H1 (cell line): ENCODE measurements around the gene RBM18. TPM values are rescaled to one million over a fixed set of nuclear protein-coding genes. Genes with fewer than 3 reads are reported as not detected.

ENCODE experiments used
- ASH2L ChIP-seq: fragments of 200-600, 300-600 bp; sonication (generic); IDR thresholded peaks from one replicate; pipeline ENCODE4 v1.7.1; 2017; ENCODE audit warnings: low read length
- BACH1 ChIP-seq: IDR thresholded peaks from 2 replicates; pipeline ENCODE4 v1.6.1; 2012; ENCODE audit warnings: low read length, improper control_type of control experiment
- BRCA1 ChIP-seq: IDR thresholded peaks from 2 replicates; pipeline ENCODE4 v1.6.1; 2012; ENCODE audit warnings: low read depth, low read length, improper control_type of control experiment
- CEBPB ChIP-seq: IDR thresholded peaks from 2 replicates; pipeline ENCODE4 v1.6.1; 2012; ENCODE audit warnings: low read depth, low read length
- CHD2 ChIP-seq: IDR thresholded peaks from 2 replicates; pipeline ENCODE4 v1.6.1; 2012; ENCODE audit warnings: low read length, improper control_type of control experiment
- CTBP2 ChIP-seq: IDR thresholded peaks from 2 replicates; pipeline ENCODE4 v1.7.0; 2011; ENCODE audit warnings: borderline replicate concordance, mild to moderate bottlenecking, moderate library complexity, mixed read lengths, low read length; ENCODE audit not compliant: insufficient read depth, insufficient read length
- FOSL1 ChIP-seq: IDR thresholded peaks from 2 replicates; pipeline ENCODE4 v1.6.1; 2011; ENCODE audit warnings: mild to moderate bottlenecking, low read depth, low read length, moderate library complexity; ENCODE audit not compliant: insufficient read depth
- HDAC2 ChIP-seq, 2 experiments: fragments of 300-600 bp in 1 of 2; sonication (generic) in 1 of 2; IDR thresholded peaks; 2 replicates each; pipeline ENCODE4 v1.6.1; 2011 to 2012; ENCODE audit warnings: low read depth in 2 of 2, low read length in 2 of 2, mild to moderate bottlenecking in 2 of 2, moderate library complexity in 2 of 2, borderline replicate concordance in 1 of 2, inconsistent platforms in 1 of 2
- JUN ChIP-seq: IDR thresholded peaks from 2 replicates; pipeline ENCODE4 v1.6.1; 2011; ENCODE audit warnings: low read depth, mild to moderate bottlenecking, improper control_type of control experiment, low read length
- KDM4A ChIP-seq: IDR thresholded peaks from one replicate; pipeline ENCODE4 v1.7.1; 2012; ENCODE audit warnings: low read depth, mild to moderate bottlenecking, moderate library complexity, low read length, inconsistent platforms; ENCODE audit not compliant: severe bottlenecking
- KDM5A ChIP-seq: fragments of 200-600 bp; IDR thresholded peaks from 2 replicates; pipeline ENCODE4 v1.7.1; 2012; ENCODE audit warnings: mild to moderate bottlenecking, low read length, inconsistent platforms, mixed read lengths
- MAFK ChIP-seq: IDR thresholded peaks from 2 replicates; pipeline ENCODE4 v1.6.1; 2012; ENCODE audit warnings: low read depth, mild to moderate bottlenecking, improper control_type of control experiment, low read length
- NANOG ChIP-seq: IDR thresholded peaks from 2 replicates; pipeline ENCODE4 v1.6.1; 2011; ENCODE audit warnings: low read length, low read depth, mild to moderate bottlenecking, inconsistent platforms; ENCODE audit not compliant: insufficient read depth, poor library complexity, severe bottlenecking
- NRF1 ChIP-seq: IDR thresholded peaks from 2 replicates; pipeline ENCODE4 v1.6.1; 2011; ENCODE audit warnings: mild to moderate bottlenecking, low read depth, low read length, improper control_type of control experiment
- POLR2AphosphoS5 ChIP-seq: IDR thresholded peaks from 2 replicates; pipeline ENCODE4 v1.6.1; 2011; ENCODE audit warnings: low read depth, low read length
- RAD21 ChIP-seq, 2 experiments: IDR thresholded peaks in 1 of 2; conservative IDR thresholded peaks in 1 of 2; 2 replicates each; pipeline ENCODE4 v1.6.1; 2011; ENCODE audit warnings: low read depth in 2 of 2, low read length in 2 of 2, improper control_type of control experiment in 1 of 2, inconsistent platforms in 1 of 2, mild to moderate bottlenecking in 1 of 2, moderate library complexity in 1 of 2
- RBBP5 ChIP-seq: IDR thresholded peaks from 2 replicates; pipeline ENCODE4 v1.7.1; 2012; ENCODE audit warnings: low read depth, mild to moderate bottlenecking, inconsistent platforms, low read length, moderate library complexity, borderline replicate concordance
- RNF2 ChIP-seq: fragments of 200-900, 300-1000 bp; sonication (generic); IDR thresholded peaks from 2 replicates; pipeline ENCODE4 v1.7.1; 2016; ENCODE audit warnings: borderline replicate concordance, low read depth, mild to moderate bottlenecking, antibody characterized with exemption, low read length; ENCODE audit not compliant: poor library complexity, severe bottlenecking; ENCODE audit errors: missing control alignments
- RXRA ChIP-seq: IDR thresholded peaks from 2 replicates; pipeline ENCODE4 v1.6.1; 2011; ENCODE audit warnings: low read depth, mild to moderate bottlenecking, low read length, moderate library complexity; ENCODE audit not compliant: insufficient read depth
- SP2 ChIP-seq: IDR thresholded peaks from 2 replicates; pipeline ENCODE4 v1.6.1; 2012; ENCODE audit warnings: mild to moderate bottlenecking, low read length, inconsistent platforms
- SUZ12 ChIP-seq: fragments of 200-600 bp; sonication (generic); IDR thresholded peaks from 2 replicates; pipeline ENCODE4 v1.6.1; 2012; ENCODE audit warnings: mild to moderate bottlenecking, inconsistent platforms, low read length, moderate library complexity, mixed read lengths
- TAF7 ChIP-seq: optimal IDR thresholded peaks from 2 replicates; pipeline ENCODE3; 2011; ENCODE audit warnings: low read depth, mild to moderate bottlenecking, inconsistent platforms, low read length, moderate library complexity, borderline replicate concordance
- TBP ChIP-seq: IDR thresholded peaks from 2 replicates; pipeline ENCODE4 v1.6.1; 2011; ENCODE audit warnings: low read depth, low read length, improper control_type of control experiment
- TEAD4 ChIP-seq: IDR thresholded peaks from 2 replicates; pipeline ENCODE4 v1.6.1; 2012; ENCODE audit warnings: low read depth, low read length, inconsistent platforms, mixed read lengths
- polyA plus RNA-seq, 7 experiments: library from polyadenylated mRNA; depleted of rRNA in 3 of 7; stranded (reverse) in 5 of 7; unstranded in 2 of 7; fragments of >200 nt in 5 of 7; fragments of 200-250 nt in 2 of 7; gene quantifications; 1 replicate in 5 of 7; 2 replicates in 1 of 7; 4 replicates in 1 of 7; pipeline versions ENCODE4 v1.2.1 to v1.2.3, GENCODE V29; 2011 to 2013; ENCODE audit warnings: missing spikeins in 2 of 7, mixed read lengths in 2 of 7
- total RNA-seq: library from RNA; stranded (reverse); fragmentation: NEBNext Ultra II Directional; extraction: Animal tissue kit (Norgen Biotek cat#: 25700); gene quantifications from 2 replicates; pipeline ENCODE4 v1.2.1, GENCODE V29; 2021

The RBM18 gene
- total and polyA plus RNA-seq, 2 of the 8 experiments (the other 6 are each of a cell fraction or from before 2014, with no cell fraction given): 5.9 to 14.3 TPM

- no peak for TF ChIP-seq NRF1
- no peak for TF ChIP-seq NANOG
- no peak for TF ChIP-seq FOSL1
- TF ChIP-seq HDAC2 (IDR thresholded peaks at IDR 0.05; ENCODE audit: borderline replicate concordance in 1 of 2, low read depth in 2 of 2, low read length in 2 of 2): no peak
- TF ChIP-seq RBBP5: peak; percentile 93
- TF ChIP-seq CEBPB: no peak
- peak; percentile 100 for TF ChIP-seq KDM4A
- peak; percentile 51 for TF ChIP-seq CHD2
- TF ChIP-seq RAD21 (IDR thresholded peaks at IDR 0.05 in 1 of 2, conservative IDR thresholded peaks at IDR 0.05 in 1 of 2; ENCODE audit: low read depth in 2 of 2, low read length in 2 of 2): peak in 1 of 2 experiments; percentile 33; a peak in 2 of 4 replicates
- TF ChIP-seq SUZ12: no peak
- TF ChIP-seq JUN: no peak
- TF ChIP-seq RXRA: no peak
- no peak for TF ChIP-seq SP2
- TF ChIP-seq BACH1: no peak
- no peak for TF ChIP-seq TEAD4
- no peak for TF ChIP-seq RNF2
- peak; percentile 72 for TF ChIP-seq TBP
- no peak for TF ChIP-seq CTBP2
- peak; percentile 96 for TF ChIP-seq POLR2AphosphoS5
- TF ChIP-seq MAFK: no peak
- peak; percentile 62 for TF ChIP-seq BRCA1
- TF ChIP-seq KDM5A: peak; percentile 79
- TF ChIP-seq TAF7: peak; percentile 70
- peak; percentile 99 for TF ChIP-seq ASH2L
These were observed at the start of gene RBM18, which contains the start of gene MRRF (continued) for GRCh38 chr9:122264360-122265148.
